ENCODE data around the gene RARG. TPM values are rescaled to one million over a fixed set of nuclear protein-coding genes. Genes with fewer than 3 reads are reported as not detected.

Gene RARG
- total RNA-seq, 1 experiment from 2014 or later = 62.0 TPM

- no TSS peak for BruUV-seq (replicated peaks)
- Histone ChIP-seq H2AFZ (ENCODE audit: low read length) (no peak overlapping the region), H3K9me3 (ENCODE audit: low read length) (no peaks in the 10 kb centered on the region), H3K9me2 (replicated peaks; ENCODE audit: low read length) (no peaks in the 10 kb centered on the region), H3K79me2 (ENCODE audit: low read length) (peaks cover 18% of the 10 kb centered on the region), H3F3A (ENCODE audit: low read length, unreplicated experiment) (peaks cover 12% of the 10 kb centered on the region), H3K27ac (ENCODE audit: low read length) (no peak overlapping the region), H3K4me1 (ENCODE audit: insufficient read depth, low read length) (peaks cover 52% of the 10 kb centered on the region), H3K4me2 (ENCODE audit: low read length) (no peak overlapping the region), H3K36me3 (ENCODE audit: low read depth, low read length) (no peaks in the 10 kb centered on the region), H4K20me1 (ENCODE audit: low read length) (no peaks in the 10 kb centered on the region), H3K9ac (ENCODE audit: low read length) (no peak overlapping the region), H3K4me3 (ENCODE audit: low read length) (no peak overlapping the region), H3K27me3 (ENCODE audit: low read length) (no peaks in the 10 kb centered on the region)
- ChIA-PET POLR2A (ENCODE audit: unreplicated experiment) (no interaction called here), CTCF (no interaction called here)
- DNase-seq (no peak), ATAC-seq (no peak)
- TF ChIP-seq EZH2 (IDR thresholded peaks at IDR 0.05; ENCODE audit: low read length, unreplicated experiment) (no peak), CTCF (conservative IDR thresholded peaks at IDR 0.05; ENCODE audit: low read depth, low read length) (no peak), EZH2phosphoT487 (IDR thresholded peaks at IDR 0.05; ENCODE audit: borderline replicate concordance, low read length) (no peak)
- intact Hi-C loops (cut with micrococcal nuclease) = loop anchor here (10.0 kb wide), 1 partner anchor 112 kb away; no protein-coding TSS in a partner anchor
Observed at GRCh38 chr12:53176750-53177149, 55.3 kb downstream of the RARG start.

DNA sequence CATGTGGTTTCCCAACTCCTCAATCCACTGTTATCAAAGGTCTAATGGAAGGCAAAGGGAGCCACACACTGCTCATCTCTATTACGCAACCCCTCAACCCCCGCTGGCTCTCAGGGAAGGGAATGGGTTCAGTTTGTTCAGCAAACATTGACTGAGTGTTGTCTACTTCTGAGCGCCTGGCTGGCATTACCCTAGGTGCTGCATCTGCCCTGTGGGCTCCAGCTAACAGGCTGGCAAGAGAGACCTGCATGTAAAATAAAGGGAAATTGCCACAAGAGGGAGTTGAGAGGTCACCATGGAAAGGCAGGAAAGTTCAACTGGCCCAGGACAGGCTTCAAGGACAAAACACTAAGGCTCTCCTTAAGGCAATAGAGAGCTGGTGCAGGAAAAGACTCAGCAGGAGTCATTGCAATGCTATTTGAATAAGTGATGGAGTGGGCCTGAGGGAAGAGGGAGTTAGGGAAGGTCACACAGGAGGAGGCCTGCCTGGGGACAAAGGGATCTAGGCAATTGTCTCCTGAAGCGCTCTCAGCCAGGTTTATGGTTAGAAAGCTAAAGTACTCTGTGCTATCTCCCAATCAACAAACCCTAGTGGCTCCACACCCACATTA lies 57.0 kb downstream of the RARG start:
- no peaks in the 10 kb centered on the region for H3K9me3 ChIP-seq (ENCODE audit: low read length)
- ATAC-seq (peak; percentile 63), DNase-seq (peak; percentile 67)
- H2AFZ ChIP-seq (ENCODE audit: low read length) = no peak overlapping the region
- BruUV-seq (replicated peaks) = no TSS peak
- no peaks in the 10 kb centered on the region for H3K36me3 ChIP-seq (ENCODE audit: low read depth, low read length)
- H3F3A ChIP-seq (ENCODE audit: low read length, unreplicated experiment) = peaks cover 7% of the 10 kb centered on the region
- peak overlapping the region; percentile 2; the same call in 1 of the 2 replicates for H3K4me2 ChIP-seq (ENCODE audit: low read length)
- H3K4me1 ChIP-seq (ENCODE audit: insufficient read depth, low read length) = peaks cover 51% of the 10 kb centered on the region
- ChIA-PET CTCF (no interaction called here), POLR2A (ENCODE audit: unreplicated experiment) (no interaction called here)
- TF ChIP-seq EZH2phosphoT487 (IDR thresholded peaks at IDR 0.05; ENCODE audit: borderline replicate concordance, low read length) (no peak), EZH2 (IDR thresholded peaks at IDR 0.05; ENCODE audit: low read length, unreplicated experiment) (no peak), CTCF (conservative IDR thresholded peaks at IDR 0.05; ENCODE audit: low read depth, low read length) (peak; percentile 58)
- no peak overlapping the region for H3K9ac ChIP-seq (ENCODE audit: low read length)
- H3K79me2 ChIP-seq (ENCODE audit: low read length) = peaks cover 10% of the 10 kb centered on the region
- no peaks in the 10 kb centered on the region for H4K20me1 ChIP-seq (ENCODE audit: low read length)
- intact Hi-C loops (cut with micrococcal nuclease) = loop anchor here (10.0 kb wide), 1 partner anchor 110 kb away; no protein-coding TSS in a partner anchor
- no peak overlapping the region for H3K4me3 ChIP-seq (ENCODE audit: low read length)
- H3K27me3 ChIP-seq (ENCODE audit: low read length) = no peaks in the 10 kb centered on the region
- H3K27ac ChIP-seq (ENCODE audit: low read length) = no peak overlapping the region
- no peaks in the 10 kb centered on the region for H3K9me2 ChIP-seq (replicated peaks; ENCODE audit: low read length)

GRCh38 chr12:53173085-53173715 lies 58.8 kb downstream of the RARG start:
- Histone ChIP-seq H3K9ac (ENCODE audit: low read length) (no peak overlapping the region), H3K27ac (ENCODE audit: low read length) (peak overlapping the region; percentile 36), H3K4me2 (ENCODE audit: low read length) (peak overlapping the region; percentile 50), H3K9me3 (ENCODE audit: low read length) (no peaks in the 10 kb centered on the region), H4K20me1 (ENCODE audit: low read length) (no peaks in the 10 kb centered on the region), H3K4me3 (ENCODE audit: low read length) (no peak overlapping the region), H3K79me2 (ENCODE audit: low read length) (no peaks in the 10 kb centered on the region), H3K9me2 (replicated peaks; ENCODE audit: low read length) (no peaks in the 10 kb centered on the region), H3F3A (ENCODE audit: low read length, unreplicated experiment) (peaks cover 7% of the 10 kb centered on the region), H3K4me1 (ENCODE audit: insufficient read depth, low read length) (peaks cover 41% of the 10 kb centered on the region), H2AFZ (ENCODE audit: low read length) (peak overlapping the region; percentile 71), H3K27me3 (ENCODE audit: low read length) (no peaks in the 10 kb centered on the region), H3K36me3 (ENCODE audit: low read depth, low read length) (no peaks in the 10 kb centered on the region)
- CTCF ChIA-PET = interaction anchor here (1.0 kb wide), 1 partner anchor 107 kb away, joined by 3 read pairs; no protein-coding TSS in a partner anchor
- POLR2A ChIA-PET (ENCODE audit: unreplicated experiment) = interaction anchor here (0.6 kb wide), 1 partner anchor 89 kb away, joined by 3 read pairs; no protein-coding TSS in a partner anchor
- intact Hi-C loops (cut with micrococcal nuclease) = loop anchor here (10.0 kb wide), 1 partner anchor 108 kb away; no protein-coding TSS in a partner anchor
- DNase-seq = peak; percentile 68
- BruUV-seq (replicated peaks) = no TSS peak
- peak; percentile 86 for ATAC-seq
- no peak for TF ChIP-seq EZH2phosphoT487 (IDR thresholded peaks at IDR 0.05; ENCODE audit: borderline replicate concordance, low read length)
- no peak for TF ChIP-seq EZH2 (IDR thresholded peaks at IDR 0.05; ENCODE audit: low read length, unreplicated experiment)
- no peak for TF ChIP-seq CTCF (conservative IDR thresholded peaks at IDR 0.05; ENCODE audit: low read depth, low read length)

Data from PC-3 (cell line).